Gastrocnemius medialis (tissue), 4 donors: ENCODE results near the gene FGF21. TPM values are rescaled to one million over a fixed set of nuclear protein-coding genes. Genes with fewer than 3 reads are reported as not detected.

ENCODE experiments used
- ATAC-seq, 2 donors: fragments of 150-250 bp; one replicate each; pipeline ENCODE4 v1.9.1; 2016
- DNase-seq, 2 donors: peaks; one replicate each; pipeline ENCODE4 v3.0.0-alpha.2; 2019
- H3K27ac ChIP-seq, 4 donors: fragments of 200-600 bp; sonication (generic); 1 replicate in 1 of 4; 2 replicates in 3 of 4; pipeline ENCODE4 v1.5.1; 2016 to 2018; ENCODE audit warnings: mild to moderate bottlenecking in 2 of 4, moderate library complexity in 1 of 4
- H3K27me3 ChIP-seq, 3 donors: fragments of 200-600 bp; sonication (generic) in 2 of 3; 1 replicate in 1 of 3; 2 replicates in 2 of 3; pipeline versions ENCODE4 v1.5.1 to v1.6.0; 2016 to 2019; ENCODE audit warnings: mild to moderate bottlenecking in 1 of 3, moderate library complexity in 1 of 3
- H3K36me3 ChIP-seq, 2 donors: fragments of 200-600 bp; sonication (generic) in 1 of 2; one replicate each; pipeline ENCODE4 v1.5.1; 2017 to 2018
- H3K4me1 ChIP-seq, 2 donors: fragments of 200-600 bp; sonication (generic) in 1 of 2; one replicate each; pipeline ENCODE4 v1.5.1; 2016 to 2017; ENCODE audit warnings: mild to moderate bottlenecking in 2 of 2
- H3K4me3 ChIP-seq, 4 donors: fragments of 200-600 bp; sonication (generic) in 3 of 4; 1 replicate in 1 of 4; 2 replicates in 3 of 4; pipeline ENCODE4 v1.5.1; 2016 to 2019; ENCODE audit warnings: mild to moderate bottlenecking in 2 of 4
- H3K9me3 ChIP-seq, 3 donors: fragments of 200-600 bp; sonication (generic) in 2 of 3; 1 replicate in 1 of 3; 2 replicates in 2 of 3; pipeline ENCODE4 v1.5.1; 2016 to 2019
- CTCF ChIP-seq, 5 experiments: fragments of 450-650 bp in 3 of 5; fragments of 200-600 bp in 2 of 5; sonication (generic) in 2 of 5; IDR thresholded peaks in 4 of 5; conservative IDR thresholded peaks in 1 of 5; 1 replicate in 4 of 5; 2 replicates in 1 of 5; pipeline ENCODE4 v1.5.1; 2016 to 2019; ENCODE audit warnings: antibody characterized with exemption in 5 of 5, mild to moderate bottlenecking in 3 of 5, moderate library complexity in 3 of 5
- POLR2A ChIP-seq, 2 donors: fragments of 450-650 bp; IDR thresholded peaks; one replicate each; pipeline ENCODE4 v1.6.1; 2017; ENCODE audit warnings: antibody characterized with exemption in 2 of 2, mild to moderate bottlenecking in 2 of 2, moderate library complexity in 2 of 2
- in situ Hi-C, 4 donors: fragments of 200-750 bp; cut with MboI; loops; one replicate each; pipeline versions ENCODE4 v1.15.0 to v1.8.0; 2017; ENCODE audit warnings: low sequenced_read_pairs in 4 of 4
- intact Hi-C: fragments of 100-400 bp; cut with DNase I; formaldehyde crosslinking; loops from one replicate; pipeline ENCODE4 v1.15.1; 2023; ENCODE audit warnings: low total_unique reads
- total RNA-seq, 4 donors: library from RNA; depleted of rRNA; stranded (reverse); fragments of >200 nt; gene quantifications; one replicate each; pipeline versions ENCODE4 v1.1.0 to v1.2.3, GENCODE V29; 2016

FGF21 gene
- total RNA-seq, 4 donors from 2014 or later, result not detected

GRCh38 chr19:48735031-48735615 lies 20.2 kb upstream of the FGF21 start:
- intact Hi-C loops, result no loop called here
- Histone ChIP-seq H3K27ac (no peak overlapping the region), H3K9me3 (no peaks in the 10 kb centered on the region), H3K27me3 (no peaks in the 10 kb centered on the region), H3K36me3 (no peaks in the 10 kb centered on the region), H3K4me3 (no peak overlapping the region), H3K4me1 (peaks cover 3 to 11% of the 10 kb centered on the region in 2 donors)
- ATAC-seq (no peak), DNase-seq (no peak)
- TF ChIP-seq POLR2A (IDR thresholded peaks at IDR 0.05), result no peak
- TF ChIP-seq CTCF (IDR thresholded peaks at IDR 0.05 in 4 of 5, conservative IDR thresholded peaks at IDR 0.05 in 1 of 5), result no peak
- in situ Hi-C loops, result loop anchor here in 1 of 4 donors (25.0 kb wide), 1 partner anchor 98 kb away; the partner anchor contains the start of genes CA11 and DBP

GRCh38 chr19:48737360-48737998 lies 17.8 kb upstream of the FGF21 start:
- H3K4me3 ChIP-seq, result no peak overlapping the region
- TF ChIP-seq POLR2A (IDR thresholded peaks at IDR 0.05) (no peak), CTCF (IDR thresholded peaks at IDR 0.05 in 4 of 5, conservative IDR thresholded peaks at IDR 0.05 in 1 of 5) (no peak)
- H3K27ac ChIP-seq, result peak overlapping the region; percentile 72 to 88 (median 84)
- no peak for DNase-seq
- H3K36me3 ChIP-seq, result no peaks in the 10 kb centered on the region
- peaks cover 3 to 16% of the 10 kb centered on the region in 2 donors for H3K4me1 ChIP-seq
- intact Hi-C loops, result no loop called here
- in situ Hi-C loops, result loop anchor here in 1 of 4 donors (25.0 kb wide), 1 partner anchor 100 kb away; the partner anchor contains the start of genes CA11 and DBP
- H3K27me3 ChIP-seq, result no peaks in the 10 kb centered on the region
- no peak for ATAC-seq
- H3K9me3 ChIP-seq, result no peaks in the 10 kb centered on the region

GRCh38 chr19:48738557-48739403 lies 16.5 kb upstream of the FGF21 start:
- DNase-seq (peak; percentile 88 to 91), ATAC-seq (peak; percentile 76 to 79)
- H3K4me3 ChIP-seq, result peak overlapping the region; percentile 50 to 75 (median 56)
- H3K27ac ChIP-seq, result peak overlapping the region; percentile 79 to 88 (median 86)
- in situ Hi-C loops (loop anchor here in 1 of 4 donors (25.0 kb wide), 1 partner anchor 101 kb away; the partner anchor contains the start of genes CA11 and DBP), intact Hi-C loops (loop anchor here (1.0 kb wide), 3 partner anchors 18 to 92 kb away; partner anchors contain the start of gene CA11)
- no peaks in the 10 kb centered on the region for H3K36me3 ChIP-seq
- H3K9me3 ChIP-seq, result no peaks in the 10 kb centered on the region
- peak in 4 of 5 experiments; percentile 55 to 84 (median 74) for TF ChIP-seq CTCF (IDR thresholded peaks at IDR 0.05 in 4 of 5, conservative IDR thresholded peaks at IDR 0.05 in 1 of 5)
- peak; percentile 55 to 66 for TF ChIP-seq POLR2A (IDR thresholded peaks at IDR 0.05)
- peaks cover 3 to 16% of the 10 kb centered on the region in 2 donors for H3K4me1 ChIP-seq
- no peaks in the 10 kb centered on the region for H3K27me3 ChIP-seq

GRCh38 chr19:48739404-48740163 lies 15.7 kb upstream of the FGF21 start:
- peak overlapping the region; percentile 79 to 88 (median 86) for H3K27ac ChIP-seq
- no peaks in the 10 kb centered on the region for H3K27me3 ChIP-seq
- no peaks in the 10 kb centered on the region for H3K9me3 ChIP-seq
- H3K4me1 ChIP-seq, result peaks cover 3 to 16% of the 10 kb centered on the region in 2 donors
- TF ChIP-seq CTCF (IDR thresholded peaks at IDR 0.05 in 4 of 5, conservative IDR thresholded peaks at IDR 0.05 in 1 of 5) (no peak), POLR2A (IDR thresholded peaks at IDR 0.05) (no peak)
- no peaks in the 10 kb centered on the region for H3K36me3 ChIP-seq
- DNase-seq (no peak), ATAC-seq (peak in 1 of 2 donors; percentile 9)
- intact Hi-C loops (loop anchor here (1.0 to 5.0 kb wide), 2 partner anchors 93 to 98 kb away; partner anchors contain the start of genes CA11 and HSD17B14), in situ Hi-C loops (loop anchor here in 2 of 4 donors (10.0 to 25.0 kb wide), 2 partner anchors 95 to 102 kb away; partner anchors contain the start of genes CA11 (in 2 of the 2) and DBP (in 1 of the 2))
- peak overlapping the region; percentile 50 to 75 (median 56) for H3K4me3 ChIP-seq
